GM12878 (cell line): Measurements from ENCODE around the gene PKN2. TPM values are rescaled to one million over a fixed set of nuclear protein-coding genes. Genes with fewer than 3 reads are reported as not detected.

Source experiments
- ATAC-seq: fragments of 200-7000 bp; cut with Tn5 transposase; 3 replicates; pipeline ENCODE4 v1.9.1; 2020; ENCODE audit warnings: mild to moderate bottlenecking, moderate library complexity
- BruUV-seq: library from RNA; stranded (reverse); fragments of 400-500 nt; replicated peaks from 2 replicates; lab custom pipeline; 2021; lab: Mats Ljungman, UMichigan
- CTCF ChIA-PET: fragments of 300-600 bp; sonication (Branson Sonifier 250); formaldehyde crosslinking; extraction: SDS; loops from one replicate; lab custom pipeline; 2021; ENCODE audit warnings: inconsistent platforms; lab: Yijun Ruan, JAX
- POLR2A ChIA-PET: fragments of 350-600 bp; formaldehyde crosslinking; extraction: SDS; loops from one replicate; lab custom pipeline; 2021; ENCODE audit warnings: inconsistent platforms; lab: Charles Lee
- RAD21 ChIA-PET: fragments of 300-600 bp; sonication (Branson Sonifier 250); formaldehyde crosslinking; loops from one replicate; lab custom pipeline; 2023; ENCODE audit warnings: antibody characterized with exemption; ENCODE audit not compliant: unreplicated experiment; lab: Charles Lee
- SMC1A ChIA-PET: fragments of 300-600 bp; sonication (Branson Sonifier 250); formaldehyde crosslinking; loops from one replicate; lab custom pipeline; 2023; ENCODE audit not compliant: unreplicated experiment, uncharacterized antibody; lab: Charles Lee
- DNase-seq: peaks from one replicate; pipeline ENCODE4 v3.0.0-alpha.2; 2011; ENCODE audit warnings: low read depth, low spot score
- FAIRE-seq: peaks from 3 replicates; lab custom pipeline; 2011; peaks lifted over from hg19 to GRCh38; lab: Jason Lieb, UNC
- H2AFZ ChIP-seq: 2 replicates; pipeline ENCODE4 v1.6.0; 2011; ENCODE audit warnings: low read depth, low read length, control low read depth; ENCODE audit not compliant: control insufficient read depth
- H3K27ac ChIP-seq: 2 replicates; pipeline ENCODE4 v1.5.1; 2011; ENCODE audit warnings: control low read depth; ENCODE audit not compliant: control insufficient read depth, insufficient read depth
- H3K27me3 ChIP-seq, 2 experiments: replicated peaks in 1 of 2; 2 replicates each; pipeline versions ENCODE4 v1.6.0 to v1.6.1; 2011; ENCODE audit warnings: low read length in 1 of 2; ENCODE audit not compliant: control insufficient read depth in 2 of 2, insufficient read depth in 2 of 2
- H3K36me3 ChIP-seq, 2 experiments: 2 replicates each; pipeline ENCODE4 v1.5.1; 2011; ENCODE audit warnings: low read length in 1 of 2; ENCODE audit not compliant: control insufficient read depth in 2 of 2, insufficient read depth in 2 of 2
- H3K4me1 ChIP-seq: 2 replicates; pipeline ENCODE4 v1.6.1; 2011; ENCODE audit warnings: mild to moderate bottlenecking, low read length, moderate library complexity, mixed read lengths; ENCODE audit not compliant: control insufficient read depth, insufficient read depth
- H3K4me2 ChIP-seq: 2 replicates; pipeline ENCODE4 v1.6.0; 2011; ENCODE audit warnings: control low read depth; ENCODE audit not compliant: control insufficient read depth, insufficient read depth
- H3K4me3 ChIP-seq: fragments of 200-600 bp; sonication (generic); 2 replicates; pipeline ENCODE4 v1.5.1; 2016
- H3K79me2 ChIP-seq: 2 replicates; pipeline ENCODE4 v1.6.0; 2011; ENCODE audit warnings: low read length; ENCODE audit not compliant: control insufficient read depth, insufficient read depth
- H3K9ac ChIP-seq: 2 replicates; pipeline ENCODE4 v1.8.0; 2011; ENCODE audit warnings: low read length, control low read depth, mixed read lengths; ENCODE audit not compliant: control insufficient read depth, insufficient read depth
- H3K9me3 ChIP-seq: replicated peaks from 3 replicates; pipeline ENCODE4 v1.5.1; 2011; ENCODE audit warnings: mild to moderate bottlenecking, low read length; ENCODE audit not compliant: control insufficient read depth, insufficient read depth
- H4K20me1 ChIP-seq: 2 replicates; pipeline ENCODE4 v1.6.0; 2011; ENCODE audit not compliant: control insufficient read depth, insufficient read depth
- BMI1 ChIP-seq: fragments of 450-650 bp; IDR thresholded peaks from 2 replicates; pipeline ENCODE4 v1.6.1; 2016; ENCODE audit warnings: mild to moderate bottlenecking, moderate library complexity, borderline replicate concordance
- IKZF2 ChIP-seq, 2 experiments: fragments of 450-650 bp; IDR thresholded peaks; 2 replicates each; pipeline ENCODE4 v1.6.1; 2017; ENCODE audit warnings: mild to moderate bottlenecking in 2 of 2, moderate library complexity in 2 of 2
- KLF5 ChIP-seq: fragments of 450-650 bp; IDR thresholded peaks from 2 replicates; pipeline ENCODE4 v1.6.1; 2014; ENCODE audit warnings: mild to moderate bottlenecking; ENCODE audit not compliant: partially characterized antibody
- LARP7 ChIP-seq: fragments of 450-650 bp; IDR thresholded peaks from 2 replicates; pipeline ENCODE4 v1.6.1; 2017; ENCODE audit warnings: mild to moderate bottlenecking
- MXI1 ChIP-seq: fragments of 150-350 bp; IDR thresholded peaks from 2 replicates; pipeline ENCODE4 v1.6.1; 2011; ENCODE audit warnings: low read depth, mild to moderate bottlenecking, inconsistent platforms, low read length, improper control_type of control experiment
- NR2C2 ChIP-seq: IDR thresholded peaks from 2 replicates; pipeline ENCODE4 v1.6.1; 2011; ENCODE audit warnings: borderline replicate concordance, low read depth; ENCODE audit not compliant: control insufficient read depth, insufficient read length
- POLR2A ChIP-seq: IDR thresholded peaks from 2 replicates; pipeline ENCODE4 v1.6.1; 2011; ENCODE audit warnings: low read depth, mild to moderate bottlenecking, low read length
- RAD51 ChIP-seq: fragments of 450-650 bp; IDR thresholded peaks from 2 replicates; pipeline ENCODE4 v1.6.1; 2016; ENCODE audit warnings: moderate library complexity, mild to moderate bottlenecking, inconsistent platforms
- SREBF2 ChIP-seq: IDR thresholded peaks from 2 replicates; pipeline ENCODE4 v1.6.1; 2012; ENCODE audit warnings: mild to moderate bottlenecking, low read length
- TAF1 ChIP-seq: IDR thresholded peaks from 2 replicates; pipeline ENCODE4 v1.6.1; 2011; ENCODE audit warnings: mild to moderate bottlenecking, low read depth, low read length, borderline replicate concordance
- WGBS: methylation state at CpG from one replicate; pipeline ENCODE4 v1.1.6; 2016; ENCODE audit warnings: low lambda C conversion rate; ENCODE audit not compliant: insufficient replicate concordance, insufficient coverage; ENCODE audit errors: missing lambda C conversion rate; 5-methylcytosine and 5-hydroxymethylcytosine counted together
- in situ Hi-C: fragments of 300-500 bp; cut with MboI; formaldehyde crosslinking; loops from 9 replicates; pipeline ENCODE4 v1.14.3; 2018; ENCODE audit warnings: mixed read lengths
- intact Hi-C: fragments of 100-400 bp; cut with micrococcal nuclease; formaldehyde crosslinking; loops from one replicate; pipeline ENCODE4 v1.14.2; 2022; ENCODE audit not compliant: unreplicated experiment
- polyA plus RNA-seq, 11 experiments: library from polyadenylated mRNA; depleted of rRNA in 4 of 11; unstranded in 6 of 11; stranded (reverse) in 5 of 11; fragments of >200 nt; fragmentation: Nextera tagmentation in 4 of 11; fragmentation: Illumina TruSeq in 1 of 11; extraction: Ambion mirVana in 4 of 11; extraction: Trizol in 1 of 11; gene quantifications; 1 replicate in 1 of 11; 2 replicates in 10 of 11; pipeline versions ENCODE4 v1.2.1 to v1.2.3, GENCODE V29; 2011 to 2016; ENCODE audit warnings: inconsistent platforms in 2 of 11, missing spikeins in 2 of 11, low read depth in 1 of 11
- total RNA-seq, 4 experiments: library from RNA; depleted of rRNA in 3 of 4; stranded (reverse); fragments of >200 nt in 3 of 4; fragmentation: Illumina TruSeq in 1 of 4; extraction: Trizol in 1 of 4; gene quantifications; 2 replicates each; pipeline versions ENCODE4 v1.2.1 to v1.2.3, GENCODE V29; 2013 to 2021
- TF ChIP-seq, protein P1 (sequence below): IDR thresholded peaks from 2 replicates; pipeline ENCODE4 v1.6.1; 2011; ENCODE audit warnings: low read depth, low read length, improper control_type of control experiment, borderline replicate concordance

Gene PKN2
- total and polyA plus RNA-seq, 10 of the 15 experiments (the other 5 are each of a cell fraction or from before 2014, with no cell fraction given): 2.6 to 18.3 (median 12.9) TPM

DNA sequence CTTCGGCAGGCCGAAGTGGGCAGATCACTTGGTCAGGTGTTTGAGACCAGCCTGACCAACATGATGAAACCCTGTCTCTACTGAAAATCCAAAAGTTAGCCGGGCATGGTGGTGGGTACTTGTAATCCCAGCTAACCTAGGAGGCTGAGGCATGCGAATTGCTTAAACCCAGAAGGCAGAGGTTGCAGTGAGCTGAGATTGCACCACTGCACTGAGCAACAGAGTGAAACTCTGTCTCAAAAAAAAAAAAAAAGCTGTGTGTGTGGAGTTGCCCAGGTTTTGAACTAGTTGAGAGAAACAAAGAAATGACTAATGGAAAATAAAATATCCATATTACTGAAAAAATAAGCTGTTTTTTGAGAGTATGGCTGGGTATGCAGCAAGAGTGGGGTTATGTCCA lies 107.1 kb downstream of the PKN2 start:
- TF ChIP-seq POLR2A (no peak), RAD51 (no peak), TAF1 (no peak), MXI1 (no peak), LARP7 (no peak)
- BruUV-seq: no TSS peak
- no peaks in the 10 kb centered on the region for H3K79me2 ChIP-seq
- no peaks in the 10 kb centered on the region for H3K27me3 ChIP-seq
- no peak overlapping the region for H3K4me3 ChIP-seq
- ATAC-seq (no peak), DNase-seq (no peak), FAIRE-seq (peak; percentile 7)
- H3K4me1 ChIP-seq: no peaks in the 10 kb centered on the region
- POLR2A ChIA-PET: no interaction called here
- no peak overlapping the region for H3K4me2 ChIP-seq
- H2AFZ ChIP-seq: no peak overlapping the region
- intact Hi-C loops: no loop called here
- CTCF ChIA-PET: interaction anchor here (1.2 kb wide), 1 partner anchor 11 kb away, joined by 3 read pairs; no protein-coding TSS in a partner anchor
- no peak overlapping the region for H3K9ac ChIP-seq
- in situ Hi-C loops: no loop called here
- 94% methylated on average over 4 of the region's 4 CpGs for WGBS
- H4K20me1 ChIP-seq: no peaks in the 10 kb centered on the region
- RAD21 ChIA-PET: no interaction called here
- H3K9me3 ChIP-seq: no peaks in the 10 kb centered on the region
- SMC1A ChIA-PET: interaction anchor here (0.6 to 0.7 kb wide), 2 partner anchors 18 to 83 kb away, joined by 3 read pairs; no protein-coding TSS in a partner anchor
- H3K27ac ChIP-seq: no peak overlapping the region
- peaks cover 0 to 5% of the 10 kb centered on the region in 2 experiments; a peak in 3 of 4 replicates for H3K36me3 ChIP-seq

DNA sequence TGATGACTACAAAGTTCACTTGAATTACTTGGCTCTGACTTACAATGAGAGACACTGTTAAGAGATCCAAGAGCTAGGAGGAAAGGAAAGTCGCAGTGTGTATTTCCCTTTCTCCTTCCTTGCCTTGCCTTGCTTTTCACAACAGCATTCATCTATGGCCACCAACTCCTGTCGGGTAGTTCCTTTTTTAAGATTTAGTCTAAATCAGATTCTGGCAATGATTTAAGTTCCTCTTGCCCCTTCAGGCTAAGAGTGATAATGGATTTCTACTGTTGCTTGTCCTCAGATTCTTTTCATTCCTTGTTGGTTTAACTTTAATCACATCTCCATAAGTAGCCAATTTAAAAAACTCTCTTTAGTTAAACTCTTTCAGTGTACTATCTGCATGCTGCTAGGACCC lies 115.4 kb downstream of the PKN2 start:
- no peak overlapping the region for H3K9ac ChIP-seq
- no peaks in the 10 kb centered on the region for H3K79me2 ChIP-seq
- WGBS: 94% methylated on average over 2 of the region's 2 CpGs
- no peak overlapping the region for H3K4me3 ChIP-seq
- H2AFZ ChIP-seq: no peak overlapping the region
- intact Hi-C loops (no loop called here), in situ Hi-C loops (no loop called here)
- no peak overlapping the region for H3K4me2 ChIP-seq
- no TSS peak for BruUV-seq
- no peak overlapping the region for H3K27ac ChIP-seq
- no peaks in the 10 kb centered on the region for H3K4me1 ChIP-seq
- FAIRE-seq: no peak
- H3K9me3 ChIP-seq: peaks cover 17% of the 10 kb centered on the region
- POLR2A ChIA-PET: no interaction called here
- CTCF ChIA-PET: interaction anchor here (0.7 to 1.3 kb wide), 5 partner anchors 11 to 77 kb away, joined by 3 to 5 read pairs (median 3); no protein-coding TSS in a partner anchor
- peaks cover 0 to 14% of the 10 kb centered on the region in 2 experiments; a peak in 2 of 4 replicates for H3K36me3 ChIP-seq
- ATAC-seq: no peak
- DNase-seq: no peak
- TF ChIP-seq NR2C2: no peak
- TF ChIP-seq, protein P1, sequence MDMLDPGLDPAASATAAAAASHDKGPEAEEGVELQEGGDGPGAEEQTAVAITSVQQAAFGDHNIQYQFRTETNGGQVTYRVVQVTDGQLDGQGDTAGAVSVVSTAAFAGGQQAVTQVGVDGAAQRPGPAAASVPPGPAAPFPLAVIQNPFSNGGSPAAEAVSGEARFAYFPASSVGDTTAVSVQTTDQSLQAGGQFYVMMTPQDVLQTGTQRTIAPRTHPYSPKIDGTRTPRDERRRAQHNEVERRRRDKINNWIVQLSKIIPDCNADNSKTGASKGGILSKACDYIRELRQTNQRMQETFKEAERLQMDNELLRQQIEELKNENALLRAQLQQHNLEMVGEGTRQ: no peak
- TF ChIP-seq KLF5: no peak
- TF ChIP-seq SREBF2: no peak
- TF ChIP-seq IKZF2 (IDR thresholded peaks at IDR 0.05): no peak
- TF ChIP-seq BMI1: no peak
- H3K27me3 ChIP-seq: no peaks in the 10 kb centered on the region
- no peaks in the 10 kb centered on the region for H4K20me1 ChIP-seq
- RAD21 ChIA-PET: interaction anchor here (1.0 kb wide), 1 partner anchor 142 kb away, joined by 4 read pairs; no protein-coding TSS in a partner anchor
- SMC1A ChIA-PET: no interaction called here
